ENCODE measurements around the gene SLC2A4RG. TPM values are rescaled to one million over a fixed set of nuclear protein-coding genes. Genes with fewer than 3 reads are reported as not detected.

Gene SLC2A4RG
- total and polyA plus RNA-seq, 4 donors, result 18.8 to 121 (median 61.3) TPM

DNA sequence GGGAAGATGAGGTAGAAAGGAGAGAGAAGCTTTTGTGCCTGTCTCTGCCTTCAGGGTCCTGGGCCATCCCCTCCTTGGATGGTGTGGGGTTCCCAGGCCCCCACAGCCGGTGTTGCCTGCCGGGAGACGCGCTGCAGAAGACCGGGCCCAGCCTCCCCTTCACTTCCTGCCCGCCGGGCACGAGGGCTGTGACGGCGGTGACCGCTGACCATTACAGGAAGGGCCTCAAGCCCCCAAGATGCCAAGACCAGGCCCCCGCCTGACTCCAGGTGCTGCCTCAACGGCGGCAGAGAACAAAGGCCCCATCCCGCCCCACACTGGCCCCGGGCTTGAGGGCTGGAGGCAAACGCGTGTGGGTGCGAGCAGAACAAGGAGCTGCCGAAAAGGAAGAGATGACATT, 53.3 kb downstream of the SLC2A4RG start:
- Histone ChIP-seq H3K27me3 (ENCODE audit: control insufficient read depth in 3 of 3, insufficient read depth in 3 of 3, low read length in 2 of 3) (no peaks in the 10 kb centered on the region), H3K36me3 (ENCODE audit: control insufficient read depth in 4 of 4, insufficient read depth in 4 of 4, low read length in 4 of 4) (peaks cover 0 to 15% (median 9%) of the 10 kb centered on the region in 4 donors), H3K4me1 (ENCODE audit: control insufficient read depth in 5 of 5, insufficient read depth in 5 of 5, low read length in 5 of 5) (peaks cover 0 to 4% (median 0%) of the 10 kb centered on the region in 5 donors), H3K9me3 (ENCODE audit: control insufficient read depth in 4 of 4, insufficient read depth in 3 of 4, low read length in 3 of 4) (no peaks in the 10 kb centered on the region), H3K4me3 (no peak overlapping the region), H3K27ac (ENCODE audit: low read depth in 1 of 2, low read length in 1 of 2) (peak overlapping the region in 1 of 2 donors; percentile 23), H3K9ac (ENCODE audit: insufficient read depth in 1 of 2, low read length in 2 of 2) (no peak overlapping the region)
- WGBS, 2 donors, result 70 to 71% methylated on average over 20 of the region's 20 CpGs
- DNase-seq (no peak), ATAC-seq (ENCODE audit: insufficient read depth, low FRiP score) (no peak)
- TF ChIP-seq, protein P1, sequence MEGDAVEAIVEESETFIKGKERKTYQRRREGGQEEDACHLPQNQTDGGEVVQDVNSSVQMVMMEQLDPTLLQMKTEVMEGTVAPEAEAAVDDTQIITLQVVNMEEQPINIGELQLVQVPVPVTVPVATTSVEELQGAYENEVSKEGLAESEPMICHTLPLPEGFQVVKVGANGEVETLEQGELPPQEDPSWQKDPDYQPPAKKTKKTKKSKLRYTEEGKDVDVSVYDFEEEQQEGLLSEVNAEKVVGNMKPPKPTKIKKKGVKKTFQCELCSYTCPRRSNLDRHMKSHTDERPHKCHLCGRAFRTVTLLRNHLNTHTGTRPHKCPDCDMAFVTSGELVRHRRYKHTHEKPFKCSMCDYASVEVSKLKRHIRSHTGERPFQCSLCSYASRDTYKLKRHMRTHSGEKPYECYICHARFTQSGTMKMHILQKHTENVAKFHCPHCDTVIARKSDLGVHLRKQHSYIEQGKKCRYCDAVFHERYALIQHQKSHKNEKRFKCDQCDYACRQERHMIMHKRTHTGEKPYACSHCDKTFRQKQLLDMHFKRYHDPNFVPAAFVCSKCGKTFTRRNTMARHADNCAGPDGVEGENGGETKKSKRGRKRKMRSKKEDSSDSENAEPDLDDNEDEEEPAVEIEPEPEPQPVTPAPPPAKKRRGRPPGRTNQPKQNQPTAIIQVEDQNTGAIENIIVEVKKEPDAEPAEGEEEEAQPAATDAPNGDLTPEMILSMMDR (IDR thresholded peaks at IDR 0.05; ENCODE audit: control extremely low read depth, extremely low read depth), result no peak

Small RNA genes within 50 kb of the gene (small RNA-seq; reads per million reads assigned to genes)
- not detected for gene LIME1 (ENCODE audit: low replicate concordance)
- not detected for gene TNFRSF6B (ENCODE audit: low replicate concordance)

Other genes with a start within 250 kb of the SLC2A4RG start
- gene EEF1A2, start 240.7 kb upstream of the SLC2A4RG start, total RNA-seq, result 1 to 10 TPM; 1.3 to 1.9 TPM
- under 1 TPM; 0.47 to 0.73 TPM for gene EEF1A2, start 240.7 kb upstream of the SLC2A4RG start, polyA plus RNA-seq
- 100 to 1,000 TPM in 1 of 2 donors, 10 to 100 TPM in 1; 36.9 to 545 TPM for gene PPDPF, start 219.0 kb upstream of the SLC2A4RG start, total RNA-seq
- gene PPDPF, start 219.0 kb upstream of the SLC2A4RG start, polyA plus RNA-seq, result 100 to 1,000 TPM; 409 to 540 TPM
- gene PTK6, start 202.4 kb upstream of the SLC2A4RG start, total RNA-seq, result 1 to 10 TPM in 1 of 2 donors, under 1 TPM in 1; 0.34 to 5.1 TPM
- 1 to 10 TPM; 3.1 to 4.3 TPM for gene PTK6, start 202.4 kb upstream of the SLC2A4RG start, polyA plus RNA-seq
- gene SRMS, start 192.0 kb upstream of the SLC2A4RG start, total RNA-seq, result not detected
- gene SRMS, start 192.0 kb upstream of the SLC2A4RG start, polyA plus RNA-seq, result under 1 TPM in 1 of 2 donors, not detected in 1; 0.06 TPM
- 1 to 10 TPM; 2.6 to 3.2 TPM for gene FNDC11, start 185.6 kb upstream of the SLC2A4RG start, total RNA-seq
- gene FNDC11, start 185.6 kb upstream of the SLC2A4RG start, polyA plus RNA-seq, result 1 to 10 TPM; 1.0 to 2.0 TPM
- 10 to 100 TPM; 24.4 to 47.2 TPM for gene HELZ2, start 165.5 kb upstream of the SLC2A4RG start, total RNA-seq
- 10 to 100 TPM in 1 of 2 donors, 1 to 10 TPM in 1; 9.0 to 26.4 TPM for gene HELZ2, start 165.5 kb upstream of the SLC2A4RG start, polyA plus RNA-seq
- gene GMEB2, start 112.7 kb upstream of the SLC2A4RG start, total RNA-seq, result 10 to 100 TPM in 1 of 2 donors, 1 to 10 TPM in 1; 7.6 to 12.9 TPM
- 10 to 100 TPM in 1 of 2 donors, 1 to 10 TPM in 1; 9.0 to 11.6 TPM for gene GMEB2, start 112.7 kb upstream of the SLC2A4RG start, polyA plus RNA-seq
- gene STMN3, start 86.4 kb upstream of the SLC2A4RG start, total RNA-seq, result 10 to 100 TPM; 15.8 to 18.2 TPM
- gene STMN3, start 86.4 kb upstream of the SLC2A4RG start, polyA plus RNA-seq, result 10 to 100 TPM; 13.6 to 20.9 TPM
- 10 to 100 TPM; 19.7 to 45.8 TPM for gene RTEL1, start 81.5 kb upstream of the SLC2A4RG start, total RNA-seq
- 10 to 100 TPM; 12.4 to 15.6 TPM for gene RTEL1, start 81.5 kb upstream of the SLC2A4RG start, polyA plus RNA-seq
- gene TNFRSF6B, start 43.1 kb upstream of the SLC2A4RG start, total RNA-seq, result 10 to 100 TPM in 1 of 2 donors, 1 to 10 TPM in 1; 1.6 to 19.8 TPM
- gene TNFRSF6B, start 43.1 kb upstream of the SLC2A4RG start, polyA plus RNA-seq, result 100 to 1,000 TPM in 1 of 2 donors, 10 to 100 TPM in 1; 45.5 to 195 TPM
- 10 to 100 TPM; 29.8 to 56.0 TPM for gene ARFRP1, start 31.8 kb upstream of the SLC2A4RG start, total RNA-seq
- gene ARFRP1, start 31.8 kb upstream of the SLC2A4RG start, polyA plus RNA-seq, result 10 to 100 TPM; 43.9 to 50.8 TPM
- 10 to 100 TPM; 18.3 to 32.9 TPM for gene ZGPAT, start 31.7 kb upstream of the SLC2A4RG start, total RNA-seq
- gene ZGPAT, start 31.7 kb upstream of the SLC2A4RG start, polyA plus RNA-seq, result 10 to 100 TPM; 34.5 to 45.0 TPM
- 1 to 10 TPM; 6.2 to 9.0 TPM for gene LIME1, start 3.1 kb upstream of the SLC2A4RG start, total RNA-seq
- gene LIME1, start 3.1 kb upstream of the SLC2A4RG start, polyA plus RNA-seq, result 10 to 100 TPM; 11.3 to 19.9 TPM
- 10 to 100 TPM; 10.8 to 15.3 TPM for gene ZBTB46, start 91.5 kb downstream of the SLC2A4RG start, total RNA-seq
- gene ZBTB46, start 91.5 kb downstream of the SLC2A4RG start, polyA plus RNA-seq, result 1 to 10 TPM; 3.4 to 4.4 TPM
- gene ABHD16B, start 121.7 kb downstream of the SLC2A4RG start, total RNA-seq, result not detected
- gene ABHD16B, start 121.7 kb downstream of the SLC2A4RG start, polyA plus RNA-seq, result 1 to 10 TPM in 1 of 2 donors, under 1 TPM in 1; 0.89 to 1.5 TPM
- 10 to 100 TPM; 66.2 to 92.4 TPM for gene TPD52L2, start 125.5 kb downstream of the SLC2A4RG start, total RNA-seq
- gene TPD52L2, start 125.5 kb downstream of the SLC2A4RG start, polyA plus RNA-seq, result 100 to 1,000 TPM in 1 of 2 donors, 10 to 100 TPM in 1; 66.2 to 130 TPM
- 10 to 100 TPM; 25.1 to 64.5 TPM for gene DNAJC5, start 155.3 kb downstream of the SLC2A4RG start, total RNA-seq
- 10 to 100 TPM; 26.5 to 48.2 TPM for gene DNAJC5, start 155.3 kb downstream of the SLC2A4RG start, polyA plus RNA-seq
- gene UCKL1, start 216.6 kb downstream of the SLC2A4RG start, total RNA-seq, result 10 to 100 TPM; 33.6 to 42.7 TPM
- 10 to 100 TPM; 34.8 to 37.5 TPM for gene UCKL1, start 216.6 kb downstream of the SLC2A4RG start, polyA plus RNA-seq
- 10 to 100 TPM; 10.7 to 18.9 TPM for gene ZNF512B, start 230.2 kb downstream of the SLC2A4RG start, total RNA-seq
- gene ZNF512B, start 230.2 kb downstream of the SLC2A4RG start, polyA plus RNA-seq, result 10 to 100 TPM in 1 of 2 donors, 1 to 10 TPM in 1; 8.7 to 13.0 TPM
- gene SAMD10, start 239.9 kb downstream of the SLC2A4RG start, total RNA-seq, result 1 to 10 TPM; 2.3 to 6.4 TPM
- gene SAMD10, start 239.9 kb downstream of the SLC2A4RG start, polyA plus RNA-seq, result 1 to 10 TPM; 4.7 to 6.8 TPM
- 10 to 100 TPM; 61.2 to 65.0 TPM for gene PRPF6, start 241.4 kb downstream of the SLC2A4RG start, total RNA-seq
- 10 to 100 TPM; 43.6 to 47.1 TPM for gene PRPF6, start 241.4 kb downstream of the SLC2A4RG start, polyA plus RNA-seq